Astrocyte of the cerebellum (primary cell): ENCODE results near the gene CCDC92.

Experiments used
- DNase-seq: peaks from one replicate; pipeline ENCODE4 v3.0.0-alpha.2; 2011; ENCODE audit warnings: low read depth
- H3K4me3 ChIP-seq: 2 replicates; pipeline ENCODE4 v1.5.1; 2011; ENCODE audit warnings: mild to moderate bottlenecking, low read depth, low read length, moderate library complexity
- in situ Hi-C: cut with HindIII; loops from 2 replicates; pipeline ENCODE4 v1.10.0; 2017; ENCODE audit warnings: low sequenced_read_pairs
- TF ChIP-seq, protein P1 (sequence below): IDR thresholded peaks from 2 replicates; pipeline ENCODE4 v1.5.1; 2012; ENCODE audit warnings: low read length, low read depth, moderate library complexity, mild to moderate bottlenecking; ENCODE audit errors: missing control alignments

Gene CCDC92

DNA sequence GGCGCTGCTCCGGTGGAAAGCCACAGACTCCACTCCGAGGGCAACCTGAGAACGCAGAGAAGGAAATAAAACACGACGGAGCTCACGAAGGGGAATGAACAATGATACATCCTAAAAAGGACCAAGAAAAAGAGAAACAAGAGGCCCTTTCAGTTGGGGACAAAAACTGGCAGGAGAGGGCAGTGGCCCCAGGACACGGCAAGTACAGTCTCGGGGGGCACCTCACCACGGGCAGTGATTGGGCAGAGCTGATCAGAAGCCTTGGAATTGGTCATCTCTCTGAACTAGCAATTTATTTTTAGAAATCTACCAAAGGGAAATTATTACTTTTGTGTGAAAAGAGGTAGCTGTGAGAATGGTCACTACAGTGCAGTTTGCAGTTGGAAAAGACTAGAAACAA, 27.9 kb downstream of the CCDC92 start:
- DNase-seq: no peak
- in situ Hi-C loops: no loop called here
- no peak overlapping the region for H3K4me3 ChIP-seq
- TF ChIP-seq, protein P1, sequence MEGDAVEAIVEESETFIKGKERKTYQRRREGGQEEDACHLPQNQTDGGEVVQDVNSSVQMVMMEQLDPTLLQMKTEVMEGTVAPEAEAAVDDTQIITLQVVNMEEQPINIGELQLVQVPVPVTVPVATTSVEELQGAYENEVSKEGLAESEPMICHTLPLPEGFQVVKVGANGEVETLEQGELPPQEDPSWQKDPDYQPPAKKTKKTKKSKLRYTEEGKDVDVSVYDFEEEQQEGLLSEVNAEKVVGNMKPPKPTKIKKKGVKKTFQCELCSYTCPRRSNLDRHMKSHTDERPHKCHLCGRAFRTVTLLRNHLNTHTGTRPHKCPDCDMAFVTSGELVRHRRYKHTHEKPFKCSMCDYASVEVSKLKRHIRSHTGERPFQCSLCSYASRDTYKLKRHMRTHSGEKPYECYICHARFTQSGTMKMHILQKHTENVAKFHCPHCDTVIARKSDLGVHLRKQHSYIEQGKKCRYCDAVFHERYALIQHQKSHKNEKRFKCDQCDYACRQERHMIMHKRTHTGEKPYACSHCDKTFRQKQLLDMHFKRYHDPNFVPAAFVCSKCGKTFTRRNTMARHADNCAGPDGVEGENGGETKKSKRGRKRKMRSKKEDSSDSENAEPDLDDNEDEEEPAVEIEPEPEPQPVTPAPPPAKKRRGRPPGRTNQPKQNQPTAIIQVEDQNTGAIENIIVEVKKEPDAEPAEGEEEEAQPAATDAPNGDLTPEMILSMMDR: no peak

DNA sequence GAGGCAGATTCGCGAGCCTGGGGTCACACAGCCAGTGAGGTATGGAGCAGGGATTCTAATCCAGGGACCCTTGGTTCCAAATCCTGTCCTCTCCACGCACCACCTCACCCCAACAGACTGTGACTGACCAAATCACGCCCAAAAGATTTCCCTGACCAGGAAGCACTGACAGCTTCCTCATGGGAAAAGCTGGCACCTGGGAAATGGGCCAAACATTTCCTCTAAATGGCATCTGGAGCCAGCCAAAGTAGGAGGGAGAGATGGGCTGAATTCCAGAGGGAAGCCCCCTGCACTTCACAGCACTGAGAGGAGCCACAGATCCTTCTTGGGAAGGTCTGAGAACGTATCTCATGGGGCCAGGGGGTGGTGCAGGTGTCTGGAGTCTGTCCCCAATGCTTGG, 28.8 kb downstream of the CCDC92 start:
- TF ChIP-seq, protein P1: no peak
- H3K4me3 ChIP-seq: no peak overlapping the region
- in situ Hi-C loops: no loop called here
- no peak for DNase-seq

DNA sequence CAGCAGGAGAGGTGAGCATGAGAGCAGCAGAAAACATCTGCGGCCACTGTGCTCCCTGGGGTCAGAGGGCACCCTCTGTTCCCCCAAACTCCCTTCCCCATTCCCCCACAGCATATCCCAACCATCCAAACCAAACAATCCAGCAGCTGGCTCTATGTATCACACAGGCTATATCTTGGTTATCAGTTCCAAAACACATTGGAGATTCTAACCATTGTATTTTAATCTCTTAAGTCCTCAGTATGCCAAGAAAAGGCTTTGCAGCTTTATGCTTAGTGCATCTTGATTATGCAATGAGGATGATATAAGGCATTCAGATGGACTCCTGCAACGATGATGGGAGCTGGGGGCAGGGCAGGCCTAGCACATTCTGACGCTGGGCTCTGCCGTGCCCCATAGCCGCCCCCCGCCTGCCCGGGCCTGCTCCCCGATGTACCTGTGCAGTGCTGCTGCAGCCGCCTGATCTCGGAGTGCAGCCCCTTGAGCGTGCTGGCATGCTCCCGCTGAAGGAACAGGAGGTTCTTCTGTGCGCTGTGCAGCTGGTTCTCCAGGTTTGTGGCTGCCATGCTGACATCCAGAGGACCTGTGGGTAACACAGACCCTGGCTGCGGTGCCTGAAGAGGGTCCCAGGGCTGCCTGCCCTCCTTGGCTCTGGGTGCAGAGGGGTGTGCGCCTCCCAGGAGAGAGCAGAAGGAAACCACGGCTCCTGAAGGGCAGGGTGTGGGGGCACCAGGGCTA, 29.6 kb downstream of the CCDC92 start:
- H3K4me3 ChIP-seq: no peak overlapping the region
- in situ Hi-C loops: no loop called here
- DNase-seq: no peak
- TF ChIP-seq, protein P1: no peak

DNA sequence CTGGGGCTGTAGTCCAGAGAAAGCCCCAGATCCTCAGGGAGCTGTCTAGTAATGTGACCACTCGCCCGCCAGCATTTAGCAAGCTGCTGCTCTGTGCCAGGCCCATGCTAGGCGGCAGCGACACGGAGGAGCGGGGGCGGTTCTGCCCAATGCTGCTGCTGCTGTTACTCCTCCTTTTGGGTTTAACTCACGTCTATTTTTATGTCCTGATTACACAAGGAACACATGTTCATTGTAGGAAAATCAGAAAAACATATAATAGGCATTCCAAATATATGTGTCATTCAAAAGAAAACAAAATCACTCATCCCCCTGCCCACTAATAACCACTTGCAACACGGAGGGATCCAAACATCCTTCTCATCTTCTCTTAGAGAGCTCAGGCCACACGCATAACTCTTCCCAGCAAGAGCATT, 30.4 kb downstream of the CCDC92 start:
- in situ Hi-C loops: no loop called here
- TF ChIP-seq, protein P1: no peak
- peak; percentile 53 for DNase-seq
- no peak overlapping the region for H3K4me3 ChIP-seq

DNA sequence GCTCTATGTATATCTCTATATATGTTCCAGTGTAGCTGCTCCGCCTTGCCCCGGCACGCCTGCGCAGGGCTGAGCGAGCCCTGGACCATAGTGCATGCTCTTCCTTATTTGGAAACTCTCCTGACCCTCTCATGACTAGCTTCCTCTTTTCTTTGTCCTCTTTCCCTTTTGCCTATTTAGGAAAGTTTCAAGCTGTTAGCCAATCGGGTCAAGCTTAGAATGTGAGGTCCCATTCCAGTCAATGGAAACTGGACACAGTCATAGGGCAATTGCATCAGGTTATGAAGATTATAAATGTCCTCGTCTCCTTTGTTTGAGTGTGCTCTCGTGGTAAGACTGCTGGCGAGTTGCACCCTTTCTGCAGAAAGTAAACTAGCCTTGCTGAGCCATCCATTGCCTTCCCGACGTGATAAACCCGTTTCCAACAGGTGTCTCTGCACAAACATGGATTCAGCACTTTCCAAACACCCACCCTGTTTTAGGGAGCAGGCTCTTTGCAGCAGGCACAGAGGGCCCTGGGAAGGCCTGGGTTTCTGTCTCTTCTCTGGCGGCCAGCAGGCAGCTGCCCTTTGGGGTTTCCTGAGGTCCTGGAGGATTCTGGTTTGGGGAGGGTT, 30.9 kb downstream of the CCDC92 start:
- no peak for DNase-seq
- no peak overlapping the region for H3K4me3 ChIP-seq
- TF ChIP-seq, protein P1: no peak
- in situ Hi-C loops: no loop called here

DNA sequence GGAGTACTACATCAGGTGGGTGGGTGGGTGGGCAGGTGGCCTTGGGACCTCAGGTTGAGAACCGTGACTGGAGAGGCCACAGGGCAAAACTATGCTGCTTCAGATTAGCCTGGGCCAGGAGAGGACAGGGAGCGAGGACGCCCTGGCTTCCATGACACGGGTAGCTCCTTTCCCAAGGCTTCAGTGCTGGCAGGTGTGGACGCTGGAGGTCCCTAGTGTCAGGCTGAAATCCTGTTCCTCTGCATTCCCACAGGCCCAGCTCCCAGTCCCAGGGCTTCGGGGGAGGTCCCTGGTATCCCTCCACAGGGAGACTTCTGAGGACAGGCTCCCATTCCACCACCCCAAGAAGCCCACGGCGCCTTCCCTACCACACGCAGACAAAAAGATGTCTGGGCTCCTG, 31.6 kb downstream of the CCDC92 start:
- in situ Hi-C loops: no loop called here
- TF ChIP-seq, protein P1: no peak

More for the DNA sequence above, 31.6 kb downstream of the CCDC92 start:
- H3K4me3 ChIP-seq: no peak overlapping the region
- DNase-seq: no peak
